T-helper 1 cell treated with Interleukin-12 subunit alpha and Interleukin-12 subunit beta and Interleukin-4 antibody, amounts not matched to agents 30 ng/mL and 1 ng/mL, for 36 hours (primary cell): ENCODE results near the gene NEDD9. TPM values are rescaled to one million over a fixed set of nuclear protein-coding genes. Genes with fewer than 3 reads are reported as not detected.

Source experiments
- intact Hi-C: fragments of 100-400 bp; cut with micrococcal nuclease; formaldehyde crosslinking; loops from one replicate; pipeline ENCODE4 v1.15.1; 2024
- total RNA-seq: library from RNA; stranded (reverse); gene quantifications from 2 replicates; pipeline ENCODE4 v1.2.3, GENCODE V29; 2022

Gene NEDD9
- total RNA-seq, 1 donor from 2014 or later: 71.1 TPM

DNA sequence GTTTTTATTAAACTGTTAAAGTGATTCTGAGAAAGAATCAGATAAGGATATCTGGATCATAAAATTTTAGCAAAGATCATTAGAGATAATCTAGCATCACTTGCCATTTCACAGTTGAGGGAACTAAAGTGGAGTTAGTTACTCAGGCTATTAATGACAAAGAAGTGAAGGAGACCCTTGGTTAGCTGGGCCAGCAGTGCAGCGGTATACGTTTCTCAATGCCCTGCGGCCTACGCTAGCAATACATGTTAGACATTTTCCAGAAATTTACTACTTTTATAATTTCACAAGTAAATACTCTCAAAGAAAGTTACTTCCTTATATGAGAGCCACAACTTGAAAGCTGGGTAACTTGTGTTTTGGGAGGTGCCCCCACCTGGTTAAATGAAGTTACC is 28.5 kb downstream of the NEDD9 start:
- intact Hi-C loops: no loop called here

DNA sequence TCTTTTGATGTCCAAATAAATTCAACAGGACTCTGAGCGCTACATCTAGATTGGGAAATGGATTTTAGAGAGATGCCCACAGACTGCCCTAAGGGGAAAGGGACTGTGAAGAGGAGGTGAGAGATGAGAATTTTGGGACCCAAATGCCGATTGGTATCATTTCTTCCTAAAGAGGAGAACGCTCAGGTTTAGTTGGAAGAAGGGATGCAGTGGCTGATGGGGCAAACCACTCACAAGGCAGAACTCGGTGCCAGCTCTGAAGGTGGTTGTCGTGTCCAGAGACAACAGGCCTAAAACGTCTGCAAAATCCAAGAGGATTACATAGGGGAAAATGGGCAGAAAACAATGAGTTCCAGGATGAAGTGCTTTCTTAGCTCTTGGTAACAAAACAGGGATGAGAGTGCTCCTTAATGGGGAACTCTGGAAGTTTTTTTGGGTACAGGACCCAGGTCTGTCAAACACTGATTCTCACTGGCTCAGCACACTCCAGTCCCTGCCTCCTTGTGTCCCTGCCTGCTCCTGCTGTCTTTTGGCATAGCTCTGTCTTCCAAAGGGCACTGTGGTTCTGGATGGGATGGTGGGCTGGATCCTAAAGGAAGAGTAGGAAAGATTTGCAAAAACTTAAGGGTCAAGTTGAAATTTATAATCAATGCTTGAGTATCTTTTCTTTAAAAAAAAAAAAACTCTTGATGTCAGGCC is 29.0 kb downstream of the NEDD9 start:
- intact Hi-C loops: loop anchor here (1.0 kb wide), 2 partner anchors 21 to 29 kb away; partner anchors contain the start of gene NEDD9

DNA sequence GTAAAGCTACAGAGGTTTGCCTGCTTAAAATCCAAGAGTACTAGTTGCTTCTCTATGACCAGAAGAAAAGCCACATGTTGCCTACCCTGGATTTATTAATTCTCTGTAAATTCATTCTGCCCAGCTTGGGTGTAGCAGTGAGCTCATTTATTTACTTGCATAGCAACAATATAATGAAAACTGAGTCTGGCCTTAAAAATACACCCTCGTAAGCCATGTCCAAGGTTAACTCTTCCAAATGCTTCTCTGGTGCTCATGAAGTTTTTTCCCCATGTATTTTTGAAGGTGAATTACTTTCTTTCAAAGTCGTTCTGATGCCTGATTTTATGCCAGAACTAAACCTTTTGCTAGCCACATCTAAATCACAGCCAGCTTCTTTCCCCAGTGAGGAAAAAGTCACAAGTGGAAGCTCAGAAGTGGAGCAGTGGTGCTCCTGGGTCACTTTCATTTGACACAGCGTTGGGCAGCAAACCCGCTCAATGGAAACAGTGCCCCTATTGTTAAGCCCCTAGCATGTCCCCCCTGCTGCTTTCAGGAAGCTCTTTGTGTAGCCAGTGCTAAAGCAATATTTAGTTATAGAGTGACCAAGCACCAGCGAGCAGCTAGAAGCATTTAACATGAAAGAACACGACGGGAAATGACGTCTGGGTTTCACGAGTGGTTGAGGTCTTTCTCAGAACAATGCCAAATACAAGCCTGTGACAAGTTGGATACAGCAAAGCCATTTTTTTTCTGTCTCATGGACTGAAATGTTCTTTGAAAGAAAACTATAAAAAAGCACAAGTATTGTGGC is 29.8 kb downstream of the NEDD9 start:
- intact Hi-C loops: loop anchor here (1.0 kb wide), 2 partner anchors 22 to 30 kb away; partner anchors contain the start of gene NEDD9

DNA sequence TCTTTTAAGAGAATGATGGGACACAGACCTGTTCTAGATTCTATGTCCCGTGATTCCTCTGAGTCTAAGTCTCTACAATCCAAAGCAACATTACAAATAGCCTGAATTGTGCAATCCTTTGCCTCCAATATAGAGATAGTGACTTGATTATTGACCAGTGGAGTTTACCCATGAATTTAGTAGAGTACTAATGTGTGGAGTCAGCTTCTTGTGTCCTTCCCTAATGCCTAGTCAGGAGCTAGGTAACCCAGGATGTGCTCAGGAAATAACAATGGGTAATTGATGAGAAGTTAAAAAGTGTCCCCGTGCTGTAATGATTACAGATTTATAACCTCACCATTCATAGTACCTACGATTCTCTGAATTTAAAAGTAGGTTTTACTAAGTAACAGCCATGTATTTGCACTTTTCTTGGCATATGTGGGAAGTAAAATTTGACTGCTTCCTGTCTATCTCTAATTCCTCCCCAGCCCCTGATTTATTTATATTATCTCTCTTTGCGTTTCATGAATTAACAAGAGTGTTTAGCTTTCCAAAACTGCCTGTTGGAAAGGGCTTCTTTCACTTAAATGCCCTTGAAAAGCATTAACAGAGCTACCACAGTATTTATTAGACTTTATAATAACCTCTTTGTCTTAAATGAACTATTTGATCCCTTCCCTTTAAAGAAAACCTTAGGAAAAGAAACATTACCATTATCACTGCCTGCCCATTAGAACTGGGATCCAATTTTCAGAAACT is 30.5 kb downstream of the NEDD9 start:
- intact Hi-C loops: no loop called here

DNA sequence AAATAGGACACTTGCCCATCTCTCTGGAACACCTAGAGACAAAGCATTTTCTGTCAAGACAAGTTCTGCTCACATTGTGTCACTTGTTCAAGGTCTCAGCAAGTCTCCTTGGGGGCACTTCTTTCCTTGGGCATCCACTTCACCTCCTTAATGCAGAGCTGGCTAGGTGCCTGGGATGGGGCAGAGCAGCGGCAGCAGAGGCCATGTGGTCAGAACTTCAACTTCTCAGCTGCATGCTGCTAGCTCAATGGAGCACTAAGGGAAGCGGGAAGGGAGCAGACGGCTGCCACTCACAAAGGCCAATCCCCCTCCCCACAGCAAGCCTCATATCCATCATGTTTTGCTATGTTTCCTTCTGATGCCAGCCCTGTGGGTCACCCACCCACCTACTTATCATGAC is 31.5 kb downstream of the NEDD9 start:
- intact Hi-C loops: no loop called here

DNA sequence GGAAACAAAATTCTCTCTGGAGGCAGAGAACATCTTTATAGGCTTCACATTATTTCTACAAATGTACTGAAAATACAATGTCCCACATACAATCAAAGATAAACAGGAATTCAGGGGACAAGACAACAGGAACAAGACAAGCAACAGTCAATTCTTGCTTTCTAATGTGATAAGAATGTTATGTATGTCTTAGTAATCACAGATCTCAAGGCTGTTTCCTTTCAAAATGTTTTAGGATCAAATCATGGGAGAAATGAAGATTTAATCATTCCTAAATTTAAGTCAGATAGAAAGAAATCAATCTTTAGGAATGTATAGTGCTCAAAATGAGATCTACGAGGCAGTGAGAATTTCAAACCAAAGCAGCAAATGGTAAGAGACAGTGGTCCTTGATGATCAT is 32.1 kb downstream of the NEDD9 start:
- intact Hi-C loops: no loop called here

DNA sequence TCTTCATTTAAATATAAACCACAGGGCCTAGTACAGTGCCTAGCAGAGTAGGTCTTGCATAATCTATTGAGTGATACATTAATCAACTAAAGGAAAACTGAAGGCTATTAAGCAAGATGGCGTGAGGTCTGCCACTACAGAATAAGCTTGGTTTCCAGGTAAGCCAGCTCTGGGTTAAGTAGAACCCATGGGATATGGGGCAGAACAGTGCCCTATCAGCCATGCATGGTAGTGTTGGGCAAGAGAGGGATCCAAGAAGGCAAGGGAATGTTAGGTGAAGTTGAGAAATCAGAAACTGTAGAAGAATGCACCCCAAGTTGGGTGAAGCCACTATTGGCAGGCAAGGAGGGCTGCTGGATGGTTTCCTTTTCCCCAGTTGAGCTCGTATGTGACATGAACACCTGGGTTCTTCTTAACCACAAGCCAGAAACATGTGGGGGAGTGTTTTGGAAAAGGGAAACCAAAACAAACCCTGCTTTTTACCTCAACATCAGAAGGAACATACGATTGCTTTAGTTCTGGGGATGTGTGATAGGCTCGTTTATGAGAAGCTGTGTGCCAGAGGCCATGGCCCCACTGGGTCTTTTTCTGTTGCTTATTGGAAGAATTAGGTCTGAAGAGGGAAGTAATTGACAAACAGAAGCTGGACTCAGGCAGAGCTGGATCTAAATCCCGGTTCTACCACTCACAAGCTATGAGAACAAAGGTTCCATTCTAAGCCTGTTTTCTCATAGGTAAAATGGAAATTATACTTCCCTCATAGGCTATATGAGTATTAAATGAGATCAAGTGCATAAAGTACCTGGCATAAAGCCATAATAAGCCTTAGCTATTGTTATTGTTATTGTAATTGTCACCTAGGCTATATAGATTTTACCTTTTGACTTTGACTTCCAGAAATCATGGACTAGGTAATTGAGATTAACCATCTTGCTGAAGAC is 33.5 kb downstream of the NEDD9 start:
- intact Hi-C loops: loop anchor here (1.0 to 5.0 kb wide), 12 partner anchors 25 to 338 kb away; partner anchors contain the start of genes NEDD9 and TMEM170B

DNA sequence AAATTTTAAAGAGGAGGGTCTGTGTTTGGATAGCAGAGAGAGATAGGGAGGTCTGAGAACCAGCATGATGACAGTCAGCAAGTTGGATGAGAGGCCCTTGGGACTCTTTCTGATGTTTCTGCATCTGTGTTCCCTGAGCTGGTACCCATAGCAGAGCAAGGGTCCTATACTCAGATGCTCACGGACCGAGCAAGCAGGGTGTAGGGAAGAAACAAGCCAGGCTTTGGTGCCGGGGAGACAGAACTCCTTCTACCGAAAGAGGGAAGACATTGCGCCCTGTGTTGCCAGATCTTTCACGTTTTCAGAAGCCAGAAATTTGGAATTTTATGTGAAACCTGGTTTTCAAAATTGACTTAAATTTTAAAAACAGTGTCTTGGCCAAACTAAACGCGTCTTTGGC is 34.6 kb downstream of the NEDD9 start:
- intact Hi-C loops: loop anchor here (2.0 to 5.0 kb wide), 2 partner anchors 79 to 299 kb away; no protein-coding TSS in a partner anchor

DNA sequence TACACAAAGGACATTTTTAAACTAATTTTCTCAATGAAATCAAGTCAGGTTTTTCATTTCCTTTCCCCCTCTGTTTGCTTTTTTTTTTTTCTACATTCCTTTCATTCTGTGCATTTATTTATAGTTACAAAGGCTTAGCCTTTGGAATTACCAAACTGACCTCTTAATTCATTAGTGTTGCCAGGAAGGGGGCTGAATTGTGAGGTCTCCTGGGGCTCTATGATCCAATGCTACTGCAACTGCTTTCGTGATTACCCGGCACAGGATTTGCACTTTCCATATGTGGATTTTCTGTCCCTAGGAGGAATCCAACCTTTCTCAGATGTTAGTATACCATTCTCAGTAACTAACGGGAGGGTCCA is 35.3 kb downstream of the NEDD9 start:
- intact Hi-C loops: loop anchor here (5.0 kb wide), 1 partner anchor 80 kb away; no protein-coding TSS in a partner anchor

DNA sequence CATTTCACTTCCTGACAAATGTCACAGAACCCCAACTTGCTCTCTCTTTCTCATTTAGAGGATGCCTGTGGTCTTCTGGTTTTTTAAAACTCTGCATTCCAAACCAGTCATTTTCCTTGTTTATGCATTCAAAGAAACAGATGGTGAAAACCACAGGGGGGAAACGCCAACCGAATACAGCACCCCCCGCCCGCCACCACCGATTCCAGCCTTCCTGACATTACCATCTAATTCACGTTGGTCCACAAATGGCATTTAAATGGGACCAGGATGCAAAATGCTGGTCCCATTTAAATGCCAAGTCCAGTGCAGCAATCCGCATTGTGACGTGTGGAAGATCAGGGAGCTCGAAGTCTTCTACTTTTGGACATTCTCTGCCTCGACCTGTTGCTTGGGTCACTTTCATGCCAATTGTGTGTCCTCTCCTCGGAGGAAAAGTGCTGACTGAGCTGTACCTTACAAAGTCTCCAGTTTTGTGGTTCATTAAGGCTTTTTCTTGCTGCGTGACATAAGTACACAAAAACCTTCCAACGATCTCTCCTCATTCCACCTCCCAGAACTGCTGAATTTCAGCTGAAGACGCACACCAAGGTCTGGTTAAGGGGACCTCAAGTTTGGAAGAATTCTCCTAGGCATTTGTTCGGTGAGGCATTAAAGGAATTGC is 35.8 kb downstream of the NEDD9 start:
- intact Hi-C loops: loop anchor here (5.0 kb wide), 1 partner anchor 81 kb away; no protein-coding TSS in a partner anchor

DNA sequence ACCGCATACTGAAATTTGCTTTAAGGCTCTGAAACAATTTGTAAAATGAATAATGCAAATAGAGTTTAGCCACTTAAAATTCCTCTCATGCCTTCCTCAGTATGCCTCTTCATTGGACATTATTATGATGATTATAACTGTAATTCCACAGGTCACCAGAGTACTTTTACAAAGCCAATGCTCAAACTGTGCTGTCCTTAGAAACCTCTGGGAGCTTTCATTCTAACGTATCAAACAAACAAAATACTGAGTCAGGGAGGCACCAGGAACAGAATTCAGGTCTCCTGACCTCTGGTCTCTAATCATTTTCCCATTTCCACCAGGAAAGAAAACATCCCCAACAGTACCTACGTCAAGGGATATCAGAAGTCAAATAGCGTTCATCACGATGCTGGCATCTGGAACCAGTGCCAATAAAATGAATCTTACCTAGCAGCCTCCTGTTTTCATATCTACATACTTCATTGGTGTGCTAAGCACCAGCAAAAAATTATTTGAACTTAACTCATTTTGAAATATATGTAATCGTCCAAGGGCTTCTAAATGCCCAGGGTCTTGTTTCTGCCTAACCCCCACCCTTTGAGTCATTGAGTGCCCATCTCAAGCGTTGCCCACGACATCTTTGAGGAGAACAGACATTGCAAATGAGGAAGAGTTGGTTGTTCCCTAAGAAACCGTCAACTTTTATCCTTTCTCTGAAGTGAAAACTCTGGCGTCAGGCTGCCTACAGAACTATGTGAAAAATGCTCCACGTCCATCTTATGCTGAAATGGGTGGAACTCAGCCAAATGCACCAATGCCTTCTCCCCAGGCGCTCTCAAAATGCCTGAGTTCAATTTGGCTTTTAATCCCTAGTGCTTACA is 37.9 kb downstream of the NEDD9 start:
- intact Hi-C loops: loop anchor here (5.0 kb wide), 1 partner anchor 83 kb away; no protein-coding TSS in a partner anchor

DNA sequence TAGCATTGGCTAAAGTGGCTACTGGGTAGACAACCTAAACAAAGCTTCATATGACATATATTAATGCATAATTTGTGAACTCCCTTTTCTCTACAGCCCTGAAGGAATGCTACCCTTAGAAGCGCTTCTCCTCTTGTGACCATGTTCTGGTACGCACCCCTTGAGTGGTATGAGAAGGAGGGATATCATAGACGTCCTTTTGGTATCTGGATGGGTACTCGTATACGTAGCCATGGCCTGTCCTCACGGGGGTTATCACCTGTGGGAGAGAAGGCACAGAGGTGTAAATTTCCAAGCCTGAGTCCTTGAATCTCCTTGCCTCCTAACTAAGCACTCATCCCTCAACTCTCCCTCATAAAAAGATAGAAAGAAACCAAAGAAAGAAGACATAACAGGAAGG is 39.0 kb downstream of the NEDD9 start:
- intact Hi-C loops: no loop called here

DNA sequence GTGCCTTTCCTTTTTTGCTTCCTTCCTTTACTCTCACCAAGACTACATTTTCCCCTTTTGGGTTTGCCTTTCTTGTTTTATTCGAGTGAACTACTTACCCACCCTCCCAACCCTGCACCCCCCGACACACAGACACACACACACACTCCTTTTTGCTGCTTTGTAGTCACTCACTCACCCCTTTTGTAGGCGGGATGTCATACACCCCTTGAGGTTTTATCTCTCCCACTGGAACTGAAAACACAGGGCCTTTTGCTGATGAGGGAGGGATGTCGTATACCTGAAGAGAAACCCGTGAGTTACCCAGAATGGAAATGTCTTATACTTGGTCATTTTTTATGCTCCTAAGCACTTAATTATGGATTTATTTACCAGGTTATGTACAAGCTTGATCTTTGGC is 40.3 kb downstream of the NEDD9 start:
- intact Hi-C loops: no loop called here

DNA sequence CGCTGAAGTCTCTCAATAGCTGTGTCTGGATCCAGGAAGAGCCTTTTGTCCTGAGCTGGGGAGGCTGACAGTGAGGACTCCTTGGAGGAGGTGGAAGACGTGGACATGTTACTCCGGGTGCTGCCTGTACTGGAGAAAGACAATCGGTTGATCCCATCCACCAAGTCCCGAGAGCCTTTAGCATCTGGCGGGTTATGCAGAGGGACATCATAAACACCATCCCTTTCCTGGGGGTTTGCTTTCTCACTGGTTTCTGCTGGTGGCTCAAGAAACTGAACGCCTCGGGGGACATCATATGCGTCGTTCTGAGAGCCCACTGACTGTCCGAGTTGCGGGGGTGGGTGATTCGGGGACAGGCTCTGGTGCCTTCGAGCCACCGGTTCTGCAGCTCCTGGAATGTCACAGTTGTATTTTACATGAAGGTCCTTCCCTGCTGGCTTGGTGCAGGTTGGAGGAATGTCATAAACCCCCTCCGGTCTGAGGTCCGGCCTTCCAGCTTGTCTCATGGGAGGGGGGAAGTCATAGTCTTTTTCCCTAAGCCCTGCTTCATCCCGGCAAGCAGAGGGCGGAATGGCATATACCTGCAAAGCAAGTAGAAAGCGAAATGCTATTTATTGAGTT is 41.7 kb downstream of the NEDD9 start:
- intact Hi-C loops: no loop called here

DNA sequence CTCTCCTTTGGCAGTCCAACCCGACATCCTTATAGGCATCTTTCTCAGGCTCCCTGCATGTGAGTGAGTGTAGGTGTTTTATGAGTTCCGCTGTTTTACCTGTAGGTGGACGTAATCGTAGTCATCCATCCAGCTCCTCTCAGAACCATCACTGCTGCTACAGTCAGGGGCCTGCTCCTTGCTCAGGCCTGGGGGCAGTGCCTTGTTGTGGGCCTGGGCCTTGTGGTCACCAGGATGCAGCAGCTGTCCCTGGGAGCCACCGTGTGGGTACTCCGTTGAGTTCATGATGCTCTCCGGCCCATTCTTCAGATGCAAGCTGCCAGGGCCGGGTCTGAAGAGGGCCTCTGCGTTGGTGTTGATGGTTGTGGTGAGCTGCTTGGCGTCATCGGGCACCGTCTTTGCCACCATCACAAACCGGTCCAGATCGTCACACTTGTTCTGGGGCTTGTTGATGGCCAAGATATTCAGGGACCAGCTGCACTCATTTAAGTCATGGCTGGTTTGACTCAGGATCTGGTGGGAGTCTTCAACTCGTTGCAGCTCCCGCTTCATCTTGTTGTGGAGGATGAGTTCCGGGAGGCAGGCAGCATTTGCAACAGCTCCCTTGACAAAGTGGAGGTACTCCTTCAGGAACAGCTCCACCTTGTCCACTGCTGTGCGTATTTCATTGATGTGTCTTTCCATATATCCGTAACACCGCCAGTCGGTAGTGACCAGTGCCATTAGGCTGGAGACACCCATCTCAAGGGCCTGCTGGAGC is 42.4 kb downstream of the NEDD9 start:
- intact Hi-C loops: no loop called here

DNA sequence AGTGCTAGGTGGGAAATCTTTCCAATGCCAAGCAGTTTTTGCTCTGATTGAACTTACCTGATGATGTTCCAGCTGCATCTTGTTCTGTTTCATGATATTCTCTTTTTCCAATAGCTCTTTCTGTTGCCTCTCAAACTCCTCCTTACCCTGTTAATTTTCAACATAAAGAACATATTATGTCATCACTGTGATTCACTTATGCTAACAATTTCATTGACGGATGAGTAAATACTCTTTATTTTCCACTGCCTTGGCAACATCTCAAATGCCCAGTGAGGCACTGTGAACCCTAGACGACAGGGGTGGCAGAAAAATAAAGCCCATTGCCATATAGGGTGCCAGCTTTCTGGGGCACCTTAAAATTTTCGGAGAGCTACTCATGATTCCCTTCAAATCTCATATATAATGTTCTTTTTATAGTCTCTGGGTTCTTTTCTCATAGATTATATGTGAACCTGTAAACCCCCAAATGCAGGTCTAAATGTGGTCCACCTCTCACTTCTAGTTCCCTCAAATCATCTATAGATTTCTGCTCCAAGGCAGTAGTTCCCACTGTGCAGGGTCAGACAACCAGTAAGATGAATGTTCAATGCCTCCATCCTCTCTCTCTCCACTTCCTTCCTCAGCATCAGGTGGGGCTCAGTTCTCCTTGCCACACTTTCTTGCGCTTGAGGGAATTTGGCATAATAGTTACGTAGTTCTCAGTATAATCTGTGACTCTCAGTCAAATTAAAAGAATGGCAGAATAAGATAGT is 44.1 kb downstream of the NEDD9 start:
- intact Hi-C loops: no loop called here

DNA sequence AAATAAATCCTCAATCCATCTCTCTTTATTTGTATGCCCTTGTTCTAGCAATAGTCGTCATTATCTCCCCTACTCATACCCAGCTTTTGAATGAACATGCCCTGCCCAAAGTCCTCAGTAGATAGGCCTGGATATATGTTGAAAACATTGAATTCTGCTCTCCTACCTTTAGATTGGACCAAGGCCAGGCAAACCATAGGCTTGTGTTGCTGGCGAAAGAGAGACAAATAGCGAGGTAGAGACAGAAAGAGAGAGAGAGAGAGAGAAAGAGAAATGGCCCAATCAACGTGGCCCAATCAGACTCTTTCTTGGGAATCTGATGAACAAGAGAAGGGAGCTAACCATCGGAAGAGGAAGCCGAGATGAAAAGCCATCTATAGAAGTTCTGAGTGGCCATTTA is 45.2 kb downstream of the NEDD9 start:
- intact Hi-C loops: no loop called here
